H9 (cell line): ENCODE data around the gene SLX4. TPM values are rescaled to one million over a fixed set of nuclear protein-coding genes. Genes with fewer than 3 reads are reported as not detected.
A peak's percentile ranks its signal among the peaks of the same experiment; 100 is the strongest.

ENCODE experiments used
- DNase-seq: peaks from one replicate; pipeline ENCODE4 v3.0.0-alpha.2; 2017
- H2AFZ ChIP-seq: one replicate; pipeline ENCODE4 v1.6.1; 2013; ENCODE audit warnings: mild to moderate bottlenecking, low read length, control low read depth, moderate library complexity
- H2AK5ac ChIP-seq: 2 replicates; pipeline ENCODE4 v1.6.1; 2013; ENCODE audit warnings: low read length, control low read depth, mixed read lengths; ENCODE audit not compliant: insufficient read length
- H2BK120ac ChIP-seq: one replicate; pipeline ENCODE4 v1.6.1; 2013; ENCODE audit warnings: low read depth, mild to moderate bottlenecking, low read length, control low read depth, inconsistent platforms; ENCODE audit not compliant: poor library complexity, severe bottlenecking
- H2BK12ac ChIP-seq: 2 replicates; pipeline ENCODE4 v1.6.1; 2013; ENCODE audit warnings: low read length, control low read depth, mixed read lengths, low read depth; ENCODE audit not compliant: insufficient read length
- H2BK15ac ChIP-seq: 2 replicates; pipeline ENCODE4 v1.6.1; 2013; ENCODE audit warnings: low read depth, low read length, control low read depth
- H2BK20ac ChIP-seq: one replicate; pipeline ENCODE4 v1.6.1; 2013; ENCODE audit warnings: low read depth, mild to moderate bottlenecking, low read length, control low read depth, inconsistent platforms; ENCODE audit not compliant: poor library complexity, severe bottlenecking
- H2BK5ac ChIP-seq: 2 replicates; pipeline ENCODE4 v1.6.1; 2013; ENCODE audit warnings: low read length, control low read depth, mixed read lengths; ENCODE audit not compliant: insufficient read length
- H3K14ac ChIP-seq: 2 replicates; pipeline ENCODE4 v1.6.1; 2013; ENCODE audit warnings: low read length, control low read depth; ENCODE audit not compliant: insufficient read depth
- H3K18ac ChIP-seq: 2 replicates; pipeline ENCODE4 v1.6.1; 2013; ENCODE audit warnings: low read depth, mild to moderate bottlenecking, mixed read lengths, low read length, control low read depth; ENCODE audit not compliant: insufficient read length
- H3K23ac ChIP-seq: 2 replicates; pipeline ENCODE4 v1.6.1; 2013; ENCODE audit warnings: low read length, control low read depth, mixed read lengths, low read depth; ENCODE audit not compliant: insufficient read length
- H3K23me2 ChIP-seq: 2 replicates; pipeline ENCODE4 v1.6.1; 2013; ENCODE audit warnings: low read depth, mild to moderate bottlenecking, mixed read lengths, low read length, control low read depth; ENCODE audit not compliant: insufficient read length, poor library complexity, severe bottlenecking
- H3K27ac ChIP-seq: 2 replicates; pipeline ENCODE4 v1.5.1; 2013; ENCODE audit warnings: low read length, control low read depth, mixed read lengths, low read depth; ENCODE audit not compliant: insufficient read length
- H3K27me3 ChIP-seq: 2 replicates; pipeline ENCODE4 v1.6.1; 2013; ENCODE audit warnings: low read length, control low read depth, inconsistent platforms; ENCODE audit not compliant: insufficient read depth
- H3K4ac ChIP-seq: 2 replicates; pipeline ENCODE4 v1.6.1; 2013; ENCODE audit warnings: low read depth, mild to moderate bottlenecking, control low read depth, inconsistent platforms, low read length, moderate library complexity
- H3K4me1 ChIP-seq: 2 replicates; pipeline ENCODE4 v1.6.1; 2013; ENCODE audit warnings: low read length, control low read depth, inconsistent platforms; ENCODE audit not compliant: insufficient read depth
- H3K4me2 ChIP-seq: 2 replicates; pipeline ENCODE4 v1.6.1; 2013; ENCODE audit warnings: low read length, control low read depth, mixed read lengths; ENCODE audit not compliant: insufficient read length, insufficient read depth
- H3K56ac ChIP-seq: 2 replicates; pipeline ENCODE4 v1.6.1; 2013; ENCODE audit warnings: low read depth, mild to moderate bottlenecking, mixed read lengths, low read length, control low read depth; ENCODE audit not compliant: insufficient read length
- H3K79me1 ChIP-seq: 2 replicates; pipeline ENCODE4 v1.6.1; 2013; ENCODE audit warnings: low read depth, mild to moderate bottlenecking, moderate library complexity, low read length, control low read depth, inconsistent platforms; ENCODE audit not compliant: insufficient read depth, poor library complexity, severe bottlenecking
- H3K79me2 ChIP-seq: 2 replicates; pipeline ENCODE4 v1.6.1; 2013; ENCODE audit warnings: low read length, control low read depth, inconsistent platforms; ENCODE audit not compliant: insufficient read depth
- H3K9ac ChIP-seq: 2 replicates; pipeline ENCODE4 v1.6.1; 2013; ENCODE audit warnings: low read length, control low read depth, mixed read lengths; ENCODE audit not compliant: insufficient read length; ENCODE audit errors: extremely low read depth
- H3K9me3 ChIP-seq: one replicate; pipeline ENCODE4 v1.6.1; 2013; ENCODE audit warnings: low read depth, low read length, inconsistent platforms; ENCODE audit not compliant: control insufficient read depth
- H3T11ph ChIP-seq: one replicate; pipeline ENCODE4 v1.6.1; 2013; ENCODE audit warnings: mild to moderate bottlenecking, low read length, control low read depth, inconsistent platforms
- H4K20me1 ChIP-seq: one replicate; pipeline ENCODE4 v1.6.1; 2013; ENCODE audit not compliant: control insufficient read depth, insufficient read length, insufficient read depth
- H4K5ac ChIP-seq: 2 replicates; pipeline ENCODE4 v1.6.1; 2013; ENCODE audit warnings: low read depth, mild to moderate bottlenecking, mixed read lengths, low read length, control low read depth; ENCODE audit not compliant: insufficient read length
- H4K8ac ChIP-seq: replicated peaks from 2 replicates; pipeline ENCODE4 v1.6.1; 2013; ENCODE audit warnings: low read length, control low read depth, mixed read lengths, low read depth; ENCODE audit not compliant: insufficient read length
- H4K91ac ChIP-seq: 2 replicates; pipeline ENCODE4 v1.6.1; 2013; ENCODE audit warnings: low read depth, mild to moderate bottlenecking, moderate library complexity, mixed read lengths, low read length, control low read depth; ENCODE audit not compliant: insufficient read length
- H3K27ac Mint-ChIP-seq, 3 experiments: 2 replicates in 2 of 3; 3 replicates in 1 of 3; pipeline ENCODE4 v1.8.0; 2020 to 2021; ENCODE audit warnings: mixed read lengths in 3 of 3, mild to moderate bottlenecking in 1 of 3, moderate library complexity in 1 of 3
- H3K27me3 Mint-ChIP-seq: 2 replicates; pipeline ENCODE4 v1.8.0; 2021; ENCODE audit warnings: low read depth, mild to moderate bottlenecking, moderate library complexity, mixed read lengths
- H3K36me3 Mint-ChIP-seq, 3 experiments: 2 replicates in 2 of 3; 3 replicates in 1 of 3; pipeline ENCODE4 v1.8.0; 2020 to 2021; ENCODE audit warnings: low read depth in 3 of 3, mixed read lengths in 3 of 3; ENCODE audit not compliant: insufficient read depth in 1 of 3
- H3K4me1 Mint-ChIP-seq, 2 experiments: 2 replicates each; pipeline ENCODE4 v1.8.0; 2020; ENCODE audit warnings: mixed read lengths in 2 of 2
- H3K4me3 Mint-ChIP-seq, 2 experiments: 2 replicates in 1 of 2; 3 replicates in 1 of 2; pipeline ENCODE4 v1.8.0; 2020 to 2021; ENCODE audit warnings: mild to moderate bottlenecking in 2 of 2, mixed read lengths in 2 of 2, moderate library complexity in 1 of 2
- H3K9me3 Mint-ChIP-seq, 2 experiments: 2 replicates in 1 of 2; 3 replicates in 1 of 2; pipeline ENCODE4 v1.8.0; 2020; ENCODE audit warnings: mild to moderate bottlenecking in 2 of 2, mixed read lengths in 2 of 2, moderate library complexity in 1 of 2
- WGBS: extraction: QIAGEN DNeasy Blood & Tissue Kit; methylation state at CpG from one replicate; pipeline ENCODE4 v1.1.7; 2013; ENCODE audit warnings: missing lambda C conversion rate, low lambda C conversion rate, mixed read lengths; ENCODE audit not compliant: insufficient read length; ENCODE audit errors: extremely low coverage; 5-methylcytosine and 5-hydroxymethylcytosine counted together
- total RNA-seq: library from RNA; stranded (reverse); gene quantifications from 2 replicates; pipeline ENCODE4 v1.2.1, GENCODE V29; 2021
- TF ChIP-seq, protein P1 (sequence below): fragments of 200-600 bp; sonication (generic); conservative IDR thresholded peaks from 3 replicates; pipeline ENCODE4 v1.8.0; 2021; ENCODE audit warnings: antibody characterized with exemption, mild to moderate bottlenecking

Gene SLX4
- total RNA-seq, 1 experiment from 2014 or later = 9.9 TPM

DNA sequence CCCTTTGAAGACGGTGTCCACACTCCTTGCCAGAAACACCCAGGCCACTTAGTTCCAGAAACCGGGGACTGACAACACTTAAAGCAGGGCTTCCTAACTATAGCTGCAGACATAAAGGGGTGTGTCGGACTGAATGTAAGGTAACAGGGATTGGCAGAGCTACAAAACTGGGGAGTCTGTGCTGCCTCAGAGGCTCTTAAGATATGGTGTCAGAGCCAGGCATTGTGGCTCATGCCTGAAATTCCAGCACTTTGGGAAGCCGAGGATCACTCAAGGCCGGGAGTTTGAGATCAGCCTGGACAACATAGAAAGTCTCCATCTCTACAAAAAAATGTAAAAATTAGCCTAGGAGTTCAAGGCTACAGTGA lies 20.0 kb downstream of the SLX4 start:
- H3K56ac ChIP-seq = no peak overlapping the region
- no peak overlapping the region for H2AFZ ChIP-seq
- peaks cover 12 to 53% (median 44%) of the 10 kb centered on the region in 3 experiments; a peak in 6 of 7 replicates for H3K36me3 Mint-ChIP-seq
- no peaks in the 10 kb centered on the region for H3K27me3 Mint-ChIP-seq
- no peak overlapping the region for H2BK120ac ChIP-seq
- no peak overlapping the region for H2AK5ac ChIP-seq
- no peak overlapping the region for H4K91ac ChIP-seq
- no peak overlapping the region for H3K23ac ChIP-seq
- WGBS = no CpG with 5 or more reads among the region's 5 CpGs
- no peaks in the 10 kb centered on the region for H4K20me1 ChIP-seq
- no peak overlapping the region for H3K4ac ChIP-seq
- H2BK12ac ChIP-seq = no peak overlapping the region
- H2BK20ac ChIP-seq = no peak overlapping the region
- TF ChIP-seq, protein P1, sequence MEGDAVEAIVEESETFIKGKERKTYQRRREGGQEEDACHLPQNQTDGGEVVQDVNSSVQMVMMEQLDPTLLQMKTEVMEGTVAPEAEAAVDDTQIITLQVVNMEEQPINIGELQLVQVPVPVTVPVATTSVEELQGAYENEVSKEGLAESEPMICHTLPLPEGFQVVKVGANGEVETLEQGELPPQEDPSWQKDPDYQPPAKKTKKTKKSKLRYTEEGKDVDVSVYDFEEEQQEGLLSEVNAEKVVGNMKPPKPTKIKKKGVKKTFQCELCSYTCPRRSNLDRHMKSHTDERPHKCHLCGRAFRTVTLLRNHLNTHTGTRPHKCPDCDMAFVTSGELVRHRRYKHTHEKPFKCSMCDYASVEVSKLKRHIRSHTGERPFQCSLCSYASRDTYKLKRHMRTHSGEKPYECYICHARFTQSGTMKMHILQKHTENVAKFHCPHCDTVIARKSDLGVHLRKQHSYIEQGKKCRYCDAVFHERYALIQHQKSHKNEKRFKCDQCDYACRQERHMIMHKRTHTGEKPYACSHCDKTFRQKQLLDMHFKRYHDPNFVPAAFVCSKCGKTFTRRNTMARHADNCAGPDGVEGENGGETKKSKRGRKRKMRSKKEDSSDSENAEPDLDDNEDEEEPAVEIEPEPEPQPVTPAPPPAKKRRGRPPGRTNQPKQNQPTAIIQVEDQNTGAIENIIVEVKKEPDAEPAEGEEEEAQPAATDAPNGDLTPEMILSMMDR = no peak
- no peaks in the 10 kb centered on the region for H3K79me2 ChIP-seq
- no peak overlapping the region for H3K4me2 ChIP-seq
- H3K4me1 ChIP-seq = no peaks in the 10 kb centered on the region
- H2BK15ac ChIP-seq = no peak overlapping the region
- no peaks in the 10 kb centered on the region for H3K23me2 ChIP-seq
- peaks cover 7 to 12% of the 10 kb centered on the region in 2 experiments for H3K4me1 Mint-ChIP-seq
- H4K8ac ChIP-seq = no peak overlapping the region
- no peak overlapping the region for H3T11ph ChIP-seq
- no peak overlapping the region for H3K4me3 Mint-ChIP-seq
- H3K27ac ChIP-seq = no peak overlapping the region
- no peaks in the 10 kb centered on the region for H3K27me3 ChIP-seq
- no peaks in the 10 kb centered on the region for H3K9me3 ChIP-seq
- H3K79me1 ChIP-seq = no peaks in the 10 kb centered on the region
- H2BK5ac ChIP-seq = no peak overlapping the region
- H3K9ac ChIP-seq = no peak overlapping the region
- H3K9me3 Mint-ChIP-seq = no peaks in the 10 kb centered on the region
- no peak overlapping the region for H4K5ac ChIP-seq
- no peak overlapping the region for H3K14ac ChIP-seq
- no peak overlapping the region for H3K18ac ChIP-seq
- H3K27ac Mint-ChIP-seq = peak overlapping the region in 1 of 3 experiments; percentile 25; a peak in 1 of 7 replicates
- no peak for DNase-seq
